ENCODE data around the gene TNNT3.

The TNNT3 gene

GRCh38 chr11:1924181-1924580, 4.7 kb downstream of the TNNT3 start:
- DNase-seq: peak; percentile 42

GRCh38 chr11:1924646-1925372, 5.3 kb downstream of the TNNT3 start:
- peak; percentile 40 for DNase-seq

GRCh38 chr11:1925373-1926155, 6.1 kb downstream of the TNNT3 start:
- peak; percentile 34 for DNase-seq

GRCh38 chr11:1926156-1927025, 6.9 kb downstream of the TNNT3 start:
- DNase-seq: peak; percentile 27

- DNase-seq: peak; percentile 86
These were observed 7.7 kb downstream of the TNNT3 start for GRCh38 chr11:1927026-1927847.

GRCh38 chr11:1927848-1928469, 8.5 kb downstream of the TNNT3 start:
- no peak for DNase-seq

- DNase-seq: no peak
These were observed 9.0 kb downstream of the TNNT3 start for GRCh38 chr11:1928470-1928890.

GRCh38 chr11:1928891-1929541, 9.5 kb downstream of the TNNT3 start:
- DNase-seq: no peak

- no peak for DNase-seq
These were observed 10.3 kb downstream of the TNNT3 start for GRCh38 chr11:1929621-1930461.

- DNase-seq: no peak
These were observed 10.9 kb downstream of the TNNT3 start for GRCh38 chr11:1930462-1930830.

GRCh38 chr11:1931341-1932104, 12.0 kb downstream of the TNNT3 start:
- DNase-seq: peak; percentile 89

- DNase-seq: no peak
These were observed 12.6 kb downstream of the TNNT3 start for GRCh38 chr11:1932105-1932480.

GRCh38 chr11:1932681-1933080, 13.2 kb downstream of the TNNT3 start:
- DNase-seq: no peak

- no peak for DNase-seq
These were observed 14.2 kb downstream of the TNNT3 start for GRCh38 chr11:1933416-1934334.

- DNase-seq: no peak
These were observed 15.0 kb downstream of the TNNT3 start for GRCh38 chr11:1934335-1935155.

- DNase-seq: no peak
These were observed 15.9 kb downstream of the TNNT3 start for GRCh38 chr11:1935156-1936071.

All from left hindlimb (tissue), 1 donor.